GM19328 (cell line): ENCODE data around the gene ZSCAN18.
"Not testable (repeated sequence)": the region's sequence is repeated elsewhere in the genome, so short reads cannot be mapped to it uniquely, and the experiment has no call there.

Experiments
- ATAC-seq: cut with Tn5 transposase; IDR thresholded peaks from one replicate; pipeline ENCODE4 v1.9.1; 2021; ENCODE audit warnings: mild to moderate bottlenecking, moderate library complexity; ENCODE audit not compliant: unreplicated experiment

Gene ZSCAN18, protein sequence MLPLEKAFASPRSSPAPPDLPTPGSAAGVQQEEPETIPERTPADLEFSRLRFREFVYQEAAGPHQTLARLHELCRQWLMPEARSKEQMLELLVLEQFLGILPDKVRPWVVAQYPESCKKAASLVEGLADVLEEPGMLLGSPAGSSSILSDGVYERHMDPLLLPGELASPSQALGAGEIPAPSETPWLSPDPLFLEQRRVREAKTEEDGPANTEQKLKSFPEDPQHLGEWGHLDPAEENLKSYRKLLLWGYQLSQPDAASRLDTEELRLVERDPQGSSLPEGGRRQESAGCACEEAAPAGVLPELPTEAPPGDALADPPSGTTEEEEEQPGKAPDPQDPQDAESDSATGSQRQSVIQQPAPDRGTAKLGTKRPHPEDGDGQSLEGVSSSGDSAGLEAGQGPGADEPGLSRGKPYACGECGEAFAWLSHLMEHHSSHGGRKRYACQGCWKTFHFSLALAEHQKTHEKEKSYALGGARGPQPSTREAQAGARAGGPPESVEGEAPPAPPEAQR

DNA sequence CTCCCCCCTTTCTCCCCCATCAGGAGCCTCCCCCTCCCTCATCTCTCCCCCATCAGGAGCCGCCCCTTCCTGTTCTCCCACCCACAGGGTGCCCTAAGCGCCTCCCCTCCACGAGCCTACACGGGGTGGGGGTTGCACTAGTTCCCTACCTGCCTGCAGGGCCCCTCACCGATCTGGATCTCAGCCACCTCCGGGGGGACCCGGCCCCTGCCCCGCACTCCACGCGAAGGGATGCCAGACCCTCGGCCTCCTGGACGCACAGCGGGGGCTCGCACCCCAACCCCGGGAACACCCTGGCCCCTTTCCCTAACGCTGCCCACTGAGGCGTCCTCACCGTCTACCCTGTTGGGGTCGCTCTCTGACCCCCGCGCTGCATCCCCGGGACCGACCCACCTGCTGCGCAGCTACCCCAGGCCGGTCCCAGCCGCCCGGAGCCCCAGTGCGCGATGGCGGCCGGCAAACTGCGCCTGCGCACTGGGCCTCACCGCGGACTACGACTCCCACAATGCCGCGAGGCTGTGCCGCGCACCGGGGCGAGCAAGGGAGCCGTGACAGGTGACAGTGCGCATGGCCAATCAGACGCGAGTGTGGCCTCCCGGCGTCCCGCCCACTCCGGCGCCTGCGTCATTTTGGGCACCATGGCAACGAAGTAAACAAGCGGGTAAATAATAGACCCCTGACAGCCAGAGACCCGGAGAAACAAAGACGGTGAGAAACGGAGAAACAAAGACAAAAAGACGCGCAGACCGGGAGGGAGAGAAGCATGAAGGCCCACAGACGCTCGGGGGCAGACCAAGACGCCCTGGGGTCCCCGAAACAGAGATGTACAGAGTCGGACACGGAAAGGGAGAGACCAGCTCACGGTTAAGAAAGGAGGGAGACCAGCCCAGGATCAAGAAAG lies at the start of gene ZSCAN18:
ZSCAN18 (minus strand) TSS at position 451 of the 901 bp plus-strand sequence. CDS start 7,964 bp downstream, outside the sequence.
- ATAC-seq, result peak; percentile 51

DNA sequence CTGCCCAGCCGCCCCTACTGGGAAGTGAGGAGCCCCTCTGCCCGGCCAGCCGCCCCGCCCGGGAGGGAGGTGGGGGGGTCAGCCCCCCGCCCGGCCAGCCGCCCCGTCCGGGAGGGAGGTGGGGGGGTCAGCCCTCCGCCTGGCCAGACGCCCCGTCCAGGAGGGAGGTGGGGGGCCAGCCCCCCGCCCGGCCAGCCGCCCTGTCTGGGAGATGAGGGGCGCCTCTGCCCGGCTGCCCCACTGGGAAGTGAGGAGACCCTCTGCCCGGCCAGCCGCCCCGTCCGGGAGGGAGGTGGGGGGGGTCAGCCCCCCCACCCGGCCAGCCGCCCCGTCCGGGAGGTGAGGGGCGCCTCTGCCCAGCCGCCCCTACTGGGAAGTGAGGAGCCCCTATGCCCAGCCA lies 49.4 kb upstream of the ZSCAN18 start:
- ATAC-seq, result not testable (repeated sequence)

DNA sequence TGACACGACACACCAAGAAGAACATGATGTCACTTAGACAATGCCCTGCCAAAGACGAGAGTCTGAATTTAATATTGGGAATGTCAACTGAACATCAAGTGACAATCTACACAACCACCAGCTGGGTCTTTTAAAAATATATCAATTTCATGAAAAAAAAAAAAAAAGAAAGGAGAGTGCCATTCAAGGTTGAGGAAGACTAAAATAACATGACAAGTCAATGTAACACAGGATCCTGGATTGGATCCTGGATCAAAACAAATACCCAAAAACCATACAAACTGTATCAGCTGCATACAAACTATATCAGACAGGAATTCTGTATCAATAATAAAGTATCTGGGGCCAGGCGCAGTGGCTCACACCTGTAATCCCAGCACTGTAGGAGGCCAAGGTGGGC lies 47.8 kb upstream of the ZSCAN18 start:
- ATAC-seq, result no peak

DNA sequence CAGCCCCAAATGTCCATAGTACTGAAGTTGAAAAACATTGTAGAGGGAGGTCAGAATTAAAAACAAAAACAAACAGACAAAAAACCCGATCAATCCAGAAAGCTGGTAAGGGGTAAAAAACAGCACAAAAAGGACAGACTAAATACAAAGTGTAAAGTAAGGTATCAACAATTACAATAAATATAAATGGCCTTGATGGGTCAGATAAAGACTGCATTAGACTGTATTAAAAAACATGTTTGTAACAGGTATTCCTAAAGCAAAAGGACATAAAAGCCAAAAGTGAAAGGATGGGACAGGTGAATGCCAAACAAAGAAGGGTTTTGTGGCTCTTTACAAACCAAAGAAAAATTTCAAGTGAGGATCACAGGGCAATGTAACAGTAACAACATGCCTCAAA lies 36.2 kb upstream of the ZSCAN18 start:
- ATAC-seq, result no peak

DNA sequence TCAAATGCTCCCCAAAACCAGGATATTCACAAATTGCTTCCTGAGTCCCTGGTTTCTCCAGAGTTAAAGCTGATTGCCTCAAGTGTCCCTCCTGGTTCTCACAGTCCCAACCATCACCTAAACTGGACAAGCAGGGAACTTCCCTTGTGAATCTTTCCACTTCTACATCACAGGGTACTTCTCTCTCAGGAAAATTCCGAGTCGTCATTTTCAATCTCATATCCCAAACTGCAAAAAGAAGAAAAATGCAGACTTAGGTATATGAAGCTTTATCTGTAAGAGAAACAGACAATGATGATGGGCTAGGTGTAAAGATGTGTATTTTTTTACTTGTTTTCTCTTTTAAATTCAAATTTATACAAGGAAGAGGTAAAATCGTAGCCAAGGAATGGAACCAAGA lies 31.3 kb upstream of the ZSCAN18 start:
- ATAC-seq, result no peak

DNA sequence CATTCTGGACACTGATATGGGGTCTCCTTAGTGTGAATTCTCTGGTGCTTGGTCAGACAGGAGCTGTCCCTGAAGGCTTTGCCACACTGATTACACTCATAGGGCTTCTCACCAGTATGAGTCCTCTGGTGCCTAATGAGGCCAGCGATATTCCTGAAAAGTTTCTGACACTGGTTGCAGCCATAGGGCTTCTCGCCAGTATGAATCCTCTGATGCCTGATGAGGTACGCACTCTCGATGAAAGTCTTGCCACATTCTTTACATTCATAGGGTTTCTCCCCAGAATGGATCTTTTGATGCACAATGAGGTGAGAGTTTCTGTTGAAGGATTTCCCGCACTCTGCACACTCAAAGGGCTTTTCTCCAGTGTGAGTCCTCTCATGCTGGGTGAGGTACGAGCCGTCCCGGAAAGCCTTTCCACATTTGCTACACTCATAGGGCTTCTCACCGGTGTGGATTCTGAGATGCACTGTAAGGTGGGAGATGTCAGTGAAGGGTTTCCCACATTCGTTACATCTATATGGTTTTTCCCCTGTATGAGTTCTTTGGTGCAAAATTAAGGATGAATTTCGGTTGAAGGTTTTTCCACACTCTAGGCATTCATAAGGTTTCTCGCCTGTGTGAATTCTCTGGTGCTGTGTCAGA lies 30.1 kb upstream of the ZSCAN18 start:
- no peak for ATAC-seq

DNA sequence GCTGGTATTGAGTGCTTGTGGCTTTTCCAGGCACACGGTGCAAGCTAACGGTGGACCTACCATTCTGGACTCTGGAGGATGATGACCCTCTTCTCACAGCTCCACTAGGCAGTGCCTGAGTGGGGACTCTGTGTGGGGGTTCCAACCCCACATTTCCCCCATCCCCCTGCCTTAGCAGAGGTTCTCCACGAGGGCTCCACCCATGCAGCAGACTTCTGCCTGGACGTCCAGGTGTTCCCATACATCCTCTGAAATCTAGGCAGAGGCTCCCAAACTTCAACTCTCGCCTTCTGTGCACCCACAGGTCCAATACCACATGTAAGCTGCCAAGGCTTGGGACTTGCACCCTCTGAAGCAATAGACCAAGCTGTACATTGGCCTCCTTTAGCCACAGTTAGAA lies 25.3 kb upstream of the ZSCAN18 start:
- ATAC-seq, result no peak

DNA sequence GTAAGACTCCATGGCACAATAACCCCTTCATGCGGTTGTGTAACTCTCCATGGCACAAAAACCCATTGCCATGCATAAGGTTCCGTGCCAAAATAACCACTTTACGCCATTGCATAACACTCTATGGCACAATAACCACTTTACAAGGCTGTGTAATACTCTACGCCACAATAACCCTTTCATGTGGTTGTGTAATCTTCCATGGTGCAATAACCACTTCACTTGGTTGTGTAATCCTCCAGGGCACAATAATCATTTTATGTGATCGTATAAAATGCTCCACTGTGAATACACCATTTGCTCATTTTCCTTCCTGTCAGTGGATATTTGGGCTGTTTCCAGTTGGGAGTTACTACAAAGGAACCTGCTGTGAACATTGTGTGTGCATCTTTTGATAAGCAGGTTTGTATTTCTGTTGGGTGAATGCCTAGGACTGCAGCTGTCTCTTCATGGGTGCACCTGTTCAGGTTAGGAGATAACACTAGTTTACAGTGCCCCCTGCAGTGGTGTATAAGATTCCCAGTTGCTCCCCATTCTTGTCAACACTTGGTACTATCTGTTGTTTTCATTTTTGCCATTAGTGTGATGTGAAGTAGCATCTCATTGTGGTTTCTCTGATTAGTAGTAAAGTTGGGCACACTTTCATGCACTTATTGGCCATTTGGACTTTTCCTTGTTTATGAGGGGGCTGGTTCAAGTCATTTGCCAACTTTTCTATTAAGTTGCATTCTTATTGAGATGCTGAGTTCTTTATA lies 21.1 kb upstream of the ZSCAN18 start:
- ATAC-seq, result no peak

DNA sequence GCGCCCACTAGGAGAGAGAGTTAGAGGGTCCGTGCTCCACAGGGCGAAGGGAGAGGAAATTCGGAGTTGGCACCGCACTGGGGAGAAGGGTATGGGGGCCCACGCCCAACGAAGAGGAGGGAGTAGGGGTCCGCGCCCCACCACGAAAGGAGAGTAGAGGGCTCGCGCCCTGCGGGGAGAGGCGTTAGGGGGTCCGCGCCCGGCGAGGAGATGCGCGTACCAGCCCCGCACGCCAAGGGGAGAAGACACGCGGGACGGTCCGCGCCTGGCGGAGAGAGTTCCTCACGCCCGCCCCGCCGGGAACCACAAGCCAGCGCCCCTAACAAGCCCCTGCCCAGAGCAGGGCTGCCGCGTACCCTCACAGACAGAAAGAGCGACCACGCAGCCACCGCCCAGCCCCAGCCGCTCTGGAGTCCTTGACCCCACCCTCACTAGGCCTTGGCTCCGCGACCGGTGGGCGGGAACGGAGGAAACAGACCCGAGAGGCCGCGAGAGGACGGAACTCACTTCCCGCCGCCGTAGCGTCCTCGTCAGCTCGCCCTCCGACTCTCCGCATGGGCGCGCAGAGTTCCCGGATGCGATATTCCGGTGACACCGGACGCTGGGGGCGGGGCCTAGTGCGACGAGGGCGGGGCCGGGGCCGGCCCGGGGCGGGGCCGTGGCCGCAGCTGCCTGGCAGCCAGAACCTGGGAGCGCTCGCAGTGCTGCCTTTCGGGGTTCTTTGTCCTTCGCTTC lies 20.0 kb upstream of the ZSCAN18 start:
- no peak for ATAC-seq

DNA sequence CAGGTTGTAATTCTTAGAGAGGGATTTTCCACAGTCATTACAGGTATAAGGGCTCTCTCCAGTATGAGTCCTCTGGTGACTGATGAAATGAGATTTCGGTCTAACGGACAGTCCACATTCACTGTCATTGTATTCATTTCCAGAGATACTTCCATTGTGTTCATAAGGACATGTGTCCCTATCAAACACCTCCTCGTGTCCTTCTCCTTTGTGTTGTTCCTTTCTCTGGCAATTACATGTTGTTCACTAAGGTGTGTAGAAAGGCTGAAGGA lies 10.5 kb upstream of the ZSCAN18 start:
- no peak for ATAC-seq

DNA sequence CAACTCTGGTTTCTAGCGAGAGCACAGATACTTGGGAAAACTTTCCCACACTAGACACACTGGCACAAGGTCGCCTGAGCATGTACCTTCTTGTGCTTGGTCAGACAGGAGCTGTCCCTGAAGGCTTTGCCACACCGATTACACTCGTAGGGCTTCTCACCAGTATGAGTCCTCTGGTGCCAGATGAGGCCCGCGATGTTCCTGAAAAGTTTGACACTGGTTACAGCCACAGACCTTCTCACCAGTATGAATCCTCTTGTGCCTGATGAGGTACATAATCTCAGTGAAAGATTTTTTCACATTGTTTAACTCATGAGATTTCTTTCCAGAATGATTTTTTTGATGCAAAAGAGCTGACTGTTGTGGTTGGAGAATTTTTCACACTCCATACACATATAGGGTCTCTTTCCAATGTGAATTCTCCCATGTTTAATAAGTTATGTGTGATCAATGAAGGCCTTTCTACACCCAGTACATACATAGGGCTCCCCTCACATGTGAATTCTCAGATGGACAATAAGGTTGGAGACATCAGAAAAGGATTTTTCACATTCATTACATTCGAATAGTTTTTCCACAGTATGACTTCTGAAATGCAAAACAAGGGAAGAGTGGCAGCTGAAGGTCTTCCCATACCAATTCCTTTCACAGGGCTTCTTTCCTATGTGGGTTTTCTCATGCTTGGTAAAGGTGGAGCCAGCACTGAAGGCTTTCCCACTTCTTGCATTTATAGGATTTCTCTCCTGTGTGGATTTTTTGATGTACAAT lies 9.9 kb upstream of the ZSCAN18 start:
- no peak for ATAC-seq

DNA sequence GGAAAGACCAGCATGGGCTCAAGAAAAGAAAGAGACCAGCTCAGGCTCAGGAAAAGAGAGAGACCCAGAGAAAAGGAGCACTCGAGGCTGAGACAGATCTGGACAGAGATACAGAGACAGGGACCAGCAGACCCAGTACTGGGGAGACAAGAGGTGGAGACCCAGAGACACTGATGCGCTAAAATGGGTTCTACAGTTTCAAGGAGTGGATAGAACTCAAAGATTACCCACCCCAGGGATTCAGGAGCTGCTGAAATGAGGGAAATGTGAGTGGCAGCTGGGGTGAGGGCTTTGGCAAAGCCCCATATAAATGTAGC lies 609 bp upstream of the ZSCAN18 start:
- no peak for ATAC-seq

DNA sequence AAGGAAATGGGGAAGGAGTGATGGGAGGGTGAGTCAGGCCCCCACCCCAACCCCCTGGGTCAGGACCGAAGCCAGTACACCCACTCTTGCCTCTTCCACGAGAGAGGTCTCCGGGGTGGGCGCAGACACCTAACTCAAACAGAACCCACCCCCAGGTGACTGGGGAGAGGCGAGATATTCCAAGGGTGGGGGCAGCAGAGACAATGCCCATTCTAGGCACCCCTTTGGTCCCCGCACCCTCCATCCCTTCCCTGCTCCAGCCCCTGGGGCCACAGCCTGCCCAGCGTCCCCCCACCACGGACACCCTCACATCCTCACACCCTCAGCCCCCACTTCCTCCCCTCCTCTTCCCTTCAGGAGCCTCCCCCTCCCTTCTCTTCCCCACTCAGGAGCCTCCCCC lies 682 bp downstream of the ZSCAN18 start:
- no peak for ATAC-seq

DNA sequence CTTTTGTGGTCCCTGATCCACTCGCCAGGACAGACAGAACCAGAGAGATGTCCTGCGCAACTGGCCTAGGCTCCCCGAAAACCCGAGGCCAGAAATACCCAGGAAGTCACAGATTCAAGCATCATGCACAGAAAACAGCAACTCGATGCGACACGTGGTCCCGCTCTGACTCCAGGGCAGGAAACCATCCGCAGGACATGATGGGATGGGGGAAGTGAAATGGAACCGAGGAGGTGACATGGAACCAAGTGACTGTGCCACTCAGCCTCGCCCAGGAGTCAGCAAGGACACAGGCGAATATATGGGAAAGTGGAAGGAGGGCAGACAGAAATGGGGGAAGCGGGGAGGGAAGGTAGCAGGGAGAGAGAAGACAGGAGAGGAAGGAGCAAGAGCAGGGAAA lies 1.1 kb downstream of the ZSCAN18 start:
- no peak for ATAC-seq

DNA sequence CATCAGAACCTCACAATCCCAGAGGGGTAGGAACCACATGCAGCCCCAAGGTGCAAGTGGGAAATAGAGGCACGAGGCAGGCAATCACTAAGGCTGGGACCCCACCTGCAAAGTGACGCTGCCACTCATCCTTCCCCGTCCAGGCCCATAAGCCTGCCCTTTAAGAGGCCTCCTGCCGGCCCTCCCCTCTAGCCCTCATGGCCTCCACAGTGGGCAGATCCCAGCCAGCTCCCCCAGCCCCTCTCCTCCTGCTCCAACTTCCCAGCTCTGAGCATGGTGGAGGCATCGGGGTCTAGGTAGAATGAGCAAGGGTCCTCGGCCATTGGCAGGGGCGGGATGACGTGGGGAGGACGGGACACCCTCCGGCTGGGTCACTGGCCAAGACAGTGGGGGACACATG lies 2.7 kb downstream of the ZSCAN18 start:
- no peak for ATAC-seq

DNA sequence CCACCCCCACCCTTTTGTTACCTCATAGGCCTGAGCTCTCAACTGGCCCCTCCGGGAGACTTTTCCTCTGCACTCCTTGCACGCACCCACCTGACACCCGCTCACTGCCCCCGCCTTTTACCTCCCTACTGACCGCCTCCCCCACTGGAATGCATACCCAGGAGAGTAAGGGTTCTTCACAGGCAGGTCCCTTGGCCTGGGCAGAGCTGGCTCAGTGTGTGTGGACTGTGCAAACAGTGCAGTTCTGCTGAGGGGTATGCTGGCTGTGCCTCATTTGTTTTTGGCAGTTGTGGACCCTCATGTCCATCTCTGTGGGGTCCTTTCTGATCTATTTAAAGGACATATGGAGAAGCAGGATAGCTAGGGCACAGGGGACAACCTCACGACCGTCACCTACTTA lies 5.0 kb downstream of the ZSCAN18 start:
- ATAC-seq, result no peak

DNA sequence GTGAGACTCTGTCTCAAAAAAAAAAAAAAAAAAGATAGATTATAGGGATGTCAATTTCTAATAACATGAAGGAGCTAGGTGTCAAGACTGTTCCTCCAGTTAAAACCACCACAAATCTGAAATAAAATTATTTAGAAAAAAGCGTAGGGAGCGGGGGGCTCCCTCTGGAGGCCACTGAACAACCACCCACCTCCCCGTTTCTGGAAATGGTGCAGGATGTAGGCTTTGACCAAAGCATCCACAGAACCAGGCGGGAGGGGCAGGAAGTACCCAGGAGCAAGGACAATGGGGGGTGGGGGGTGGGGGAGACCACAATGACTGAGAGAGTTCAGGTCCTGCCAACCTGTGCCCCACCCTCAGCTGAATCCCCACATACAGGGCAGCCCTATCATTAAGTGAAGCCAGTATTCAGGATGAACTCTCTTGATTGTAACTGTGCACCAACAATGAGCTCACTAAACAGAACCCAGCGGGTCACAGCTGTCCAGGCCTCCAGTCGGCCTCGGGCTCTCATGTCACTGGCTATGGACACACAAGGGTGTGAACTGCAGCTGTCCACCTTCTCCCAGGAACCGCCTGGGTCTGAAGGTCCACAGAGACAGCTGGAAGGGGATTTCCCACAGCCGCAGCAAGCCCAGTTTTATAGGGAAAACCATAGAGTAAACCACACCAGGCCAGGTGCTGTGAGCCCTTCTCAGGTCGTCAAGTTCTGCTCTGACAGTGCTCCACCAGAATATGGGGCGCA lies 6.6 kb downstream of the ZSCAN18 start:
- no peak for ATAC-seq

DNA sequence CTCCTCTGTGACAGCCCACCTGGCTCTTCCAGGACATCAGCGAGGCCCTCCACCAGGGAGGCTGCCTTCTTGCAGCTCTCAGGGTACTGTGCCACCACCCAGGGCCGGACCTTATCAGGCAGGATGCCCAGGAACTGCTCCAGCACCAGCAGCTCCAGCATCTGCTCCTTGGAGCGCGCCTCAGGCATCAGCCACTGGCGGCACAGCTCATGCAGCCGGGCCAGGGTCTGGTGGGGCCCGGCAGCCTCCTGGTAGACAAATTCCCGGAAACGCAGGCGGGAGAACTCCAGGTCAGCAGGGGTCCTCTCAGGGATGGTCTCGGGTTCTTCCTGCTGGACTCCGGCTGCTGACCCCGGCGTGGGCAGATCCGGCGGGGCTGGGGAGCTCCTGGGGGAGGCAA lies 8.2 kb downstream of the ZSCAN18 start:
- ATAC-seq, result no peak

DNA sequence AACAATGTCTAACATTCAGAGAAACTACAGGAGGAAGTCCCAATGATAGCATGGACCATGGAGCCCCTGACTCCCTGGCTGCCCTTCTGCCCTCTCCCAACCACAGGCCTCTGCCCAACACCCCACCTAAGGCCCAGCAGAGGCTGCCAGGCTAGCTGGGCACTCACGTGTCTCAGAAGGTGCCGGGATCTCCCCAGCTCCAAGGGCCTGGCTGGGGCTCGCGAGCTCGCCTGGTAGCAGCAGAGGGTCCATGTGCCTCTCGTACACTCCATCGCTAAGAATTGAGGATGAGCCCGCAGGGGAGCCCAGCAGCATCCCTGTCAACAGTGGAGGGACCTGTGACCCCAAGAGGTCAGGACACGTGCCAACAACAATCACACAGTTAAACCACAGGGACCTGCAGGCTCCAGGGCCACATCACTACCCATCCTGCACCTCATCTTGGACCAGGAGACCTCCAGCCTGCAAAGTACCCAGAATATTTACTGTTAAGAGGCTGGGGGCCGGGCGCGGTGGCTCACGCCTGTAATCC lies 9.4 kb downstream of the ZSCAN18 start:
- no peak for ATAC-seq
